NCI-H1436 (cell line): Measurements from ENCODE around the gene LSAMP.

ENCODE experiments used
- DNase-seq: peaks from one replicate; lab custom pipeline; 2025; lab: John Stamatoyannopoulos, UW

LSAMP gene

GRCh38 chr3:116288485-116288884 lies 156.8 kb downstream of the LSAMP start:
- no peak for DNase-seq

- no peak for DNase-seq
Observed at GRCh38 chr3:116285781-116286421, 159.4 kb downstream of the LSAMP start.

GRCh38 chr3:116281313-116282143 lies 163.8 kb downstream of the LSAMP start:
- no peak for DNase-seq

GRCh38 chr3:116280130-116280740 lies 165.1 kb downstream of the LSAMP start:
- DNase-seq: no peak

GRCh38 chr3:116276675-116277074 lies 168.6 kb downstream of the LSAMP start:
- peak; percentile 9 for DNase-seq

GRCh38 chr3:116270056-116270455 lies 175.2 kb downstream of the LSAMP start:
- DNase-seq: no peak

- DNase-seq: no peak
Observed at GRCh38 chr3:116267116-116267515, 178.2 kb downstream of the LSAMP start.

GRCh38 chr3:116265976-116266584 lies 179.2 kb downstream of the LSAMP start:
- no peak for DNase-seq

GRCh38 chr3:116265320-116265695 lies 180.0 kb downstream of the LSAMP start:
- no peak for DNase-seq

GRCh38 chr3:116264546-116265319 lies 180.6 kb downstream of the LSAMP start:
- DNase-seq: no peak

GRCh38 chr3:116263842-116264545 lies 181.3 kb downstream of the LSAMP start:
- no peak for DNase-seq

- DNase-seq: no peak
Observed at GRCh38 chr3:116260491-116260890, 184.8 kb downstream of the LSAMP start.

GRCh38 chr3:116259984-116260383 lies 185.3 kb downstream of the LSAMP start:
- DNase-seq: no peak

GRCh38 chr3:116256843-116257485 lies 188.3 kb downstream of the LSAMP start:
- no peak for DNase-seq

- no peak for DNase-seq
Observed at GRCh38 chr3:116254541-116254940, 190.7 kb downstream of the LSAMP start.

- no peak for DNase-seq
Observed at GRCh38 chr3:116253511-116253910, 191.8 kb downstream of the LSAMP start.

GRCh38 chr3:116247605-116248004 lies 197.7 kb downstream of the LSAMP start:
- DNase-seq: no peak

GRCh38 chr3:116246406-116246980 lies 198.8 kb downstream of the LSAMP start:
- DNase-seq: no peak

GRCh38 chr3:116242825-116243224 lies 202.5 kb downstream of the LSAMP start:
- DNase-seq: no peak

GRCh38 chr3:116241677-116242076 lies 203.6 kb downstream of the LSAMP start:
- no peak for DNase-seq
